GM21447 (cell line): Measurements from ENCODE around the gene FRYL.
"Not testable (repeated sequence)": the region's sequence is repeated elsewhere in the genome, so short reads cannot be mapped to it uniquely, and the experiment has no call there.

ENCODE experiments used
- ATAC-seq: cut with Tn5 transposase; IDR thresholded peaks from one replicate; pipeline ENCODE4 v1.9.1; 2021; ENCODE audit not compliant: unreplicated experiment

FRYL gene

GRCh38 chr4:48779998-48780864, at the start of gene FRYL:
Gene FRYL (minus strand): TSS chr4:48780279. CDS start chr4:48634410, 145,869 bp downstream.
- ATAC-seq: peak; percentile 93

- no peak for ATAC-seq
Measured at GRCh38 chr4:48827622-48828021, 47.5 kb upstream of the FRYL start.

GRCh38 chr4:48821431-48821830, 41.4 kb upstream of the FRYL start:
- ATAC-seq: not testable (repeated sequence)

GRCh38 chr4:48816971-48817370, 36.9 kb upstream of the FRYL start:
- no peak for ATAC-seq

- ATAC-seq: not testable (repeated sequence)
Measured at GRCh38 chr4:48816297-48816696, 36.2 kb upstream of the FRYL start.

GRCh38 chr4:48815483-48815882, 35.4 kb upstream of the FRYL start:
- ATAC-seq: no peak

- ATAC-seq: peak; percentile 68
Measured at GRCh38 chr4:48813964-48814363, 33.9 kb upstream of the FRYL start.

- ATAC-seq: no peak
Measured at GRCh38 chr4:48812866-48813265, 32.8 kb upstream of the FRYL start.

GRCh38 chr4:48804584-48805301, 24.7 kb upstream of the FRYL start:
- ATAC-seq: no peak

GRCh38 chr4:48801016-48801715, 21.1 kb upstream of the FRYL start:
- no peak for ATAC-seq

- not testable (repeated sequence) for ATAC-seq
Measured at GRCh38 chr4:48800155-48800554, 20.1 kb upstream of the FRYL start.

GRCh38 chr4:48799157-48799556, 19.1 kb upstream of the FRYL start:
- no peak for ATAC-seq

GRCh38 chr4:48798117-48798516, 18.0 kb upstream of the FRYL start:
- no peak for ATAC-seq

GRCh38 chr4:48796927-48797679, 17.0 kb upstream of the FRYL start:
- ATAC-seq: no peak

GRCh38 chr4:48796191-48796926, 16.3 kb upstream of the FRYL start:
- no peak for ATAC-seq

- no peak for ATAC-seq
Measured at GRCh38 chr4:48795108-48795507, 15.0 kb upstream of the FRYL start.

- ATAC-seq: no peak
Measured at GRCh38 chr4:48792348-48793006, 12.4 kb upstream of the FRYL start.

- no peak for ATAC-seq
Measured at GRCh38 chr4:48791313-48791712, 11.2 kb upstream of the FRYL start.

GRCh38 chr4:48790561-48790960, 10.5 kb upstream of the FRYL start:
- ATAC-seq: no peak

- ATAC-seq: no peak
Measured at GRCh38 chr4:48787056-48787455, 7.0 kb upstream of the FRYL start.
